ENCODE results near the gene RNASEL.

DNA sequence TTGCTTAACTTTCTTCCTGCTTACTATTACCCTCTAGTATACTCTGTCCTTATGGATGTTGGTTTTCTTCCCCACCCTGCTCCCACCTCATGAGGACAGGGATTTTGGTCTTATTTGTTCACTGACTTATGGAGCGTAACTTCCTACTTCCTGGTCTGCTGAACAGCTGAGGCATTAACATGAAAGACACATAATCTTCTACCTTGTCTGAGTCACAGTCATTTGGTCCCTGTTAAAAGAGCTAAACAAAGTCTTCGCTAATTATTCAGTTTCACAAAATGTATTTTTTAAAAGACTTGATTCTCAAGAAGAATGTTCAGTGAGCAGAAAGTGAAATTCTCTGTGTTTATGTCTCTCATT, 18.5 kb downstream of the RNASEL start:
- TF ChIP-seq POLR2A (IDR thresholded peaks at IDR 0.05), result no peak
- TF ChIP-seq, protein P1, sequence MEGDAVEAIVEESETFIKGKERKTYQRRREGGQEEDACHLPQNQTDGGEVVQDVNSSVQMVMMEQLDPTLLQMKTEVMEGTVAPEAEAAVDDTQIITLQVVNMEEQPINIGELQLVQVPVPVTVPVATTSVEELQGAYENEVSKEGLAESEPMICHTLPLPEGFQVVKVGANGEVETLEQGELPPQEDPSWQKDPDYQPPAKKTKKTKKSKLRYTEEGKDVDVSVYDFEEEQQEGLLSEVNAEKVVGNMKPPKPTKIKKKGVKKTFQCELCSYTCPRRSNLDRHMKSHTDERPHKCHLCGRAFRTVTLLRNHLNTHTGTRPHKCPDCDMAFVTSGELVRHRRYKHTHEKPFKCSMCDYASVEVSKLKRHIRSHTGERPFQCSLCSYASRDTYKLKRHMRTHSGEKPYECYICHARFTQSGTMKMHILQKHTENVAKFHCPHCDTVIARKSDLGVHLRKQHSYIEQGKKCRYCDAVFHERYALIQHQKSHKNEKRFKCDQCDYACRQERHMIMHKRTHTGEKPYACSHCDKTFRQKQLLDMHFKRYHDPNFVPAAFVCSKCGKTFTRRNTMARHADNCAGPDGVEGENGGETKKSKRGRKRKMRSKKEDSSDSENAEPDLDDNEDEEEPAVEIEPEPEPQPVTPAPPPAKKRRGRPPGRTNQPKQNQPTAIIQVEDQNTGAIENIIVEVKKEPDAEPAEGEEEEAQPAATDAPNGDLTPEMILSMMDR (IDR thresholded peaks at IDR 0.05), result no peak
